HFFc6 (cell line): ENCODE data around the gene CTSO. TPM values are rescaled to one million over a fixed set of nuclear protein-coding genes. Genes with fewer than 3 reads are reported as not detected.

Experiments used
- DNase-seq: peaks from one replicate; pipeline ENCODE4 v3.0.0-alpha.2; 2018
- H3K27ac Mint-ChIP-seq: 2 replicates; pipeline ENCODE4 v1.8.0; 2020; ENCODE audit warnings: mild to moderate bottlenecking, mixed read lengths
- H3K27me3 Mint-ChIP-seq: 2 replicates; pipeline ENCODE4 v1.8.0; 2021; ENCODE audit warnings: mild to moderate bottlenecking, moderate library complexity, mixed read lengths; ENCODE audit not compliant: insufficient read depth
- H3K36me3 Mint-ChIP-seq: 2 replicates; pipeline ENCODE4 v1.8.0; 2021; ENCODE audit warnings: low read depth, mixed read lengths
- H3K4me1 Mint-ChIP-seq: 2 replicates; pipeline ENCODE4 v1.8.0; 2020; ENCODE audit warnings: low read depth, mixed read lengths
- H3K4me3 Mint-ChIP-seq: 2 replicates; pipeline ENCODE4 v1.8.0; 2020; ENCODE audit warnings: mild to moderate bottlenecking, moderate library complexity, mixed read lengths
- H3K9me3 Mint-ChIP-seq: 2 replicates; pipeline ENCODE4 v1.8.0; 2020; ENCODE audit warnings: mild to moderate bottlenecking, mixed read lengths
- CTCF ChIP-seq: fragments of 200-600 bp; sonication (generic); IDR thresholded peaks from 2 replicates; pipeline ENCODE4 v1.5.0; 2021; ENCODE audit warnings: antibody characterized with exemption, mild to moderate bottlenecking
- total RNA-seq, 6 experiments: library from RNA; stranded (reverse); fragmentation: NEBNext Ultra II Directional; extraction: Animal tissue kit (Norgen Biotek cat#: 25700); gene quantifications; 2 replicates in 1 of 6; 3 replicates in 5 of 6; pipeline ENCODE4 v1.2.3, GENCODE V29; 2021

Gene CTSO
- total RNA-seq, 6 experiments from 2014 or later = 2.5 to 4.7 (median 2.6) TPM

DNA sequence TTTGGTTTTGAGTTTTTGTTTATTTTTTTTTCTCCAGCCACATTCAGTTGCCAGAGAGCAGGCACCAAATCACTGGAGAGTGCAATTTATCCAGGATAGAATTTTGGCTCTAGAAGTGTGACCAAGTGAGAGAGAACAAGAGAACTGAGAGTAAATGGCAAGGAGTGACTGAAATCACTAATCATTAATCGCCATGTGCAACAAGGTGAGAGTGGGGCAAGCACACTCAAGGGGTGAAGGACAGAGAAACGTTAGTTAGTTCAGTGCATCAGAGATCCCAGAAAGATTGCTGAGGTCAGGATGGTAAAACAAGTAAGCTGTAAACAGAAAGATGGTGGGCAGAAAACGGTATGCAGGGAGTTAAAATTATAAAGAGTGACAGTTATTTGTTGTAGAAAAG, 69.8 kb downstream of the CTSO start:
- H3K4me3 Mint-ChIP-seq = no peak overlapping the region
- no peak overlapping the region for H3K27ac Mint-ChIP-seq
- H3K4me1 Mint-ChIP-seq = no peaks in the 10 kb centered on the region; the same call in 1 of the 2 replicates
- peaks cover 3% of the 10 kb centered on the region; the same call in 1 of the 2 replicates for H3K27me3 Mint-ChIP-seq
- H3K9me3 Mint-ChIP-seq = no peaks in the 10 kb centered on the region; the same call in 1 of the 2 replicates
- no peak for TF ChIP-seq CTCF
- H3K36me3 Mint-ChIP-seq = no peaks in the 10 kb centered on the region
- no peak for DNase-seq

DNA sequence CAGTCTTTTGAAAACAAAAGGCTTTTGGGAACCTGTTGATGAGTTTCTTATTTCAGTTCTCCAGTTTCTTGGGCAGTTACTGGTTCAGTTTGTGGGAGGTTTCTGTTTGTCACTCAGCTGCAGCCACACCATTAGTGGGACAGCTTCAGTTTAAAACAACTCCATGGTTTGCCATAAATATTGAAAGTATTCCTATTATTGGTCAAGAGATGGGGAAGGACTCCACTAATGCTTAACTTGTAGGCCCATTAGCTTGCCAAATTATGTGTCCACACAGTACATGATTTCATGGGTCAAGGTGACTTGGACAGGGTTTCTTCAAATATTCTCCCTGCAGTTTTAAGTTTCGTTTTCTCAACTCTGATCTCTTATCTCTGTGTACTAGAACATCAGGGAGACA, 72.1 kb downstream of the CTSO start:
- Mint-ChIP-seq H3K4me3 (no peak overlapping the region), H3K36me3 (0 out of 2 replicates have a peak, but pooled peaks cover 3% of the 10 kb centered on the region), H3K27me3 (peaks cover 3% of the 10 kb centered on the region; the same call in 1 of the 2 replicates), H3K27ac (no peak overlapping the region), H3K9me3 (peaks cover 12% of the 10 kb centered on the region), H3K4me1 (no peaks in the 10 kb centered on the region)
- no peak for TF ChIP-seq CTCF
- no peak for DNase-seq

DNA sequence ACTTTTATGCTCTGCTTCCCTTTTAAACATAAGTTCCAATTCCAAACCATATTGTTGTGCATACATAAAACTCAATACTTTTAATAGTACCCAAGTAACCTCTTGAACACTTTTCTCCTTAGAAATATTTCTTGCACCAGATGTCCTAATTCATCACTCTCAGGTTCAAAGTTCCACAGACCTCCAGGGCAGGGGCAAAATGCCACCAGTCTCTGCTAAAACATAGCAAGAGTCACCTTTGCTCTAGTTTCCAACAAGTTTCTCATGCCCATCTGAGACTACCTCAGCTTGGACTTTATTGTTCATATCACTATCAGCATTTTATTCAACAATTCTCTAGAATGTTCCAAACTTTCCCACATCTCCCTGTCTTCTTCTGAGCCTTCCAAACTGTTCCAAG, 73.9 kb downstream of the CTSO start:
- Mint-ChIP-seq H3K4me3 (no peak overlapping the region), H3K27me3 (no peaks in the 10 kb centered on the region), H3K9me3 (peaks cover 23% of the 10 kb centered on the region), H3K36me3 (peaks cover 9% of the 10 kb centered on the region; the same call in 1 of the 2 replicates), H3K27ac (no peak overlapping the region), H3K4me1 (no peaks in the 10 kb centered on the region)
- no peak for TF ChIP-seq CTCF
- DNase-seq = no peak

GRCh38 chr4:155878611-155879010, 75.1 kb downstream of the CTSO start:
- DNase-seq = no peak
- Mint-ChIP-seq H3K4me1 (no peaks in the 10 kb centered on the region), H3K27me3 (no peaks in the 10 kb centered on the region), H3K36me3 (peaks cover 9% of the 10 kb centered on the region; the same call in 1 of the 2 replicates), H3K4me3 (no peak overlapping the region), H3K9me3 (peaks cover 23% of the 10 kb centered on the region), H3K27ac (no peak overlapping the region)
- no peak for TF ChIP-seq CTCF

DNA sequence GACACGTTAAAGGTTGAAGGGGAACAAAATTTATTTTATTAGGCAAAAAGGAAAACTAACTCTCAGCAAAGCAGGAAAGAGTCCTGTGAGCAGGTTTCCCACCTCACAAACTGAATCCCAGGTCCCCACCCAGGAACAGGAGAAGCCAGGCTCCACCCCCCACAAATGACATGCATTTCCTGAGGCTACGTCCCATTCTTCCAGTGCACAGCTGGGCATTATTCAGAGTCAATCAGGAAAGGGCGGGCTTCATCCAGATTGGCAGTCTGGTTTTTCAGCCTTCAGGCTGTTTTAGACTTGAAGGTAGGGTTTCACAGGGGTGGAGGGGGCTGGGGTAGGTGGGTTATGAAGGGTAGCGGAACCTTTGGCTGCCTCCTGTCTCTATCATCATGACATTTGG, 75.7 kb downstream of the CTSO start:
- DNase-seq = no peak
- no peaks in the 10 kb centered on the region for H3K4me1 Mint-ChIP-seq
- H3K27ac Mint-ChIP-seq = no peak overlapping the region
- H3K9me3 Mint-ChIP-seq = peaks cover 23% of the 10 kb centered on the region
- peaks cover 9% of the 10 kb centered on the region; the same call in 1 of the 2 replicates for H3K36me3 Mint-ChIP-seq
- H3K4me3 Mint-ChIP-seq = no peak overlapping the region
- no peaks in the 10 kb centered on the region for H3K27me3 Mint-ChIP-seq
- TF ChIP-seq CTCF = no peak

GRCh38 chr4:155875878-155876277, 77.8 kb downstream of the CTSO start:
- Mint-ChIP-seq H3K4me3 (no peak overlapping the region), H3K4me1 (no peaks in the 10 kb centered on the region), H3K27ac (no peak overlapping the region), H3K9me3 (peaks cover 23% of the 10 kb centered on the region), H3K27me3 (no peaks in the 10 kb centered on the region), H3K36me3 (peaks cover 9% of the 10 kb centered on the region; the same call in 1 of the 2 replicates)
- no peak for TF ChIP-seq CTCF
- DNase-seq = no peak
